Spleen (tissue), 7 donors: ENCODE measurements around the gene SDK2.

Source experiments
- POLR2A ChIP-seq, 3 donors: fragments of 450-650 bp; IDR thresholded peaks; one replicate each; pipeline ENCODE4 v1.5.1; 2017; ENCODE audit warnings: antibody characterized with exemption in 3 of 3, mild to moderate bottlenecking in 1 of 3
- POLR2AphosphoS5 ChIP-seq, 3 donors: sonication (generic); formaldehyde crosslinking; IDR thresholded peaks; one replicate each; pipeline ENCODE4 v1.5.1; 2017; ENCODE audit warnings: antibody characterized with exemption in 3 of 3
- TF ChIP-seq, protein P1 (sequence below), 11 experiments: fragments of 200-600 bp in 7 of 11; fragments of 450-650 bp in 4 of 11; sonication (generic) in 4 of 11; IDR thresholded peaks in 8 of 11; conservative IDR thresholded peaks in 3 of 11; 1 replicate in 7 of 11; 2 replicates in 4 of 11; pipeline versions ENCODE4 v1.4.0 to v1.8.0; 2016 to 2021; ENCODE audit warnings: antibody characterized with exemption in 11 of 11, inconsistent platforms in 4 of 11, mild to moderate bottlenecking in 1 of 11
- donor health status: DM: no; HTN: no; CAD: no; lungs with moderate emphysema.
- donor health status: DM: no; HTN: no; CAD: no.
- donor health status: DM: no; HTN: no; CAD: no.

GRCh38 chr17:73658821-73659515 lies 14.7 kb upstream of the SDK2 start:
- TF ChIP-seq, protein P1, sequence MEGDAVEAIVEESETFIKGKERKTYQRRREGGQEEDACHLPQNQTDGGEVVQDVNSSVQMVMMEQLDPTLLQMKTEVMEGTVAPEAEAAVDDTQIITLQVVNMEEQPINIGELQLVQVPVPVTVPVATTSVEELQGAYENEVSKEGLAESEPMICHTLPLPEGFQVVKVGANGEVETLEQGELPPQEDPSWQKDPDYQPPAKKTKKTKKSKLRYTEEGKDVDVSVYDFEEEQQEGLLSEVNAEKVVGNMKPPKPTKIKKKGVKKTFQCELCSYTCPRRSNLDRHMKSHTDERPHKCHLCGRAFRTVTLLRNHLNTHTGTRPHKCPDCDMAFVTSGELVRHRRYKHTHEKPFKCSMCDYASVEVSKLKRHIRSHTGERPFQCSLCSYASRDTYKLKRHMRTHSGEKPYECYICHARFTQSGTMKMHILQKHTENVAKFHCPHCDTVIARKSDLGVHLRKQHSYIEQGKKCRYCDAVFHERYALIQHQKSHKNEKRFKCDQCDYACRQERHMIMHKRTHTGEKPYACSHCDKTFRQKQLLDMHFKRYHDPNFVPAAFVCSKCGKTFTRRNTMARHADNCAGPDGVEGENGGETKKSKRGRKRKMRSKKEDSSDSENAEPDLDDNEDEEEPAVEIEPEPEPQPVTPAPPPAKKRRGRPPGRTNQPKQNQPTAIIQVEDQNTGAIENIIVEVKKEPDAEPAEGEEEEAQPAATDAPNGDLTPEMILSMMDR (IDR thresholded peaks at IDR 0.05 in 8 of 11, conservative IDR thresholded peaks at IDR 0.05 in 3 of 11): no peak
- TF ChIP-seq POLR2A (IDR thresholded peaks at IDR 0.05) (no peak), POLR2AphosphoS5 (IDR thresholded peaks at IDR 0.05) (no peak)
